Fibroblast of the aortic adventitia (primary cell): ENCODE results near the gene GALNT2. TPM values are rescaled to one million over a fixed set of nuclear protein-coding genes. Genes with fewer than 3 reads are reported as not detected.

ENCODE experiments used
- DNase-seq: peaks from one replicate; pipeline ENCODE4 v3.0.0-alpha.2; 2010; ENCODE audit warnings: low read depth
- H3K4me3 ChIP-seq: 2 replicates; pipeline ENCODE4 v1.5.1; 2011; ENCODE audit warnings: low read depth, mild to moderate bottlenecking, control low read depth, low read length, moderate library complexity
- total RNA-seq: library from RNA; depleted of rRNA; stranded (reverse); fragments of >200 nt; gene quantifications from 2 replicates; pipeline ENCODE4 v1.2.3, GENCODE V29; 2012; ENCODE audit warnings: low replicate concordance
- TF ChIP-seq, protein P1 (sequence below): IDR thresholded peaks from 2 replicates; pipeline ENCODE4 v1.5.1; 2011; ENCODE audit warnings: mild to moderate bottlenecking, low read length, control low read depth, inconsistent platforms; ENCODE audit not compliant: insufficient read depth

GALNT2 gene
- total RNA-seq, 1 donor: 68.1 TPM

DNA sequence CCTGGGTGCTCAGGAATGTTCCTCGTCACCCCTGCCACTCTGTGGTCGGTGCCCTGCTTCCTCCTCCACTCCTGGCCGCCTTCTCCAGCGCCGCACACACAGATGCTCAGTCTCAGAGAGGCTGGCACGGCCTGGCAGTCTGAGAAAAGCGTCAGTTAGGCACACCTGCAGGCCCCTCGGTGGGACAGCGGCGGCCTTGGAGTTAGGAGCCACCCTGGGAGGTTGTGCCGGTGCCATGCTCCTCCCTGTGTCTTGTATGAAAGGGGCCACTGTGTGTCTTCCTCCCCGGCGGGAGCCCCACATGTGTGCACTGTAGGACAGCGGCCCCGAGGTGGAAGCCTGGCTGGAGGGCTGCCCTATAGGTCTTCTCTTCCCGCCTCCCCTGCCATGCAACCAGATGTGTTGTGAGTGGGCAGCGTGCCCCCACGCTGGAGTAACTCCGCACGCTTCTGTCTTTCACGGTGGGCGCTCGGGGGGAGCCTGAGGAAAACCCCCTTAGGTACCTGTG lies 213.9 kb downstream of the GALNT2 start:
- DNase-seq: no peak
- TF ChIP-seq, protein P1, sequence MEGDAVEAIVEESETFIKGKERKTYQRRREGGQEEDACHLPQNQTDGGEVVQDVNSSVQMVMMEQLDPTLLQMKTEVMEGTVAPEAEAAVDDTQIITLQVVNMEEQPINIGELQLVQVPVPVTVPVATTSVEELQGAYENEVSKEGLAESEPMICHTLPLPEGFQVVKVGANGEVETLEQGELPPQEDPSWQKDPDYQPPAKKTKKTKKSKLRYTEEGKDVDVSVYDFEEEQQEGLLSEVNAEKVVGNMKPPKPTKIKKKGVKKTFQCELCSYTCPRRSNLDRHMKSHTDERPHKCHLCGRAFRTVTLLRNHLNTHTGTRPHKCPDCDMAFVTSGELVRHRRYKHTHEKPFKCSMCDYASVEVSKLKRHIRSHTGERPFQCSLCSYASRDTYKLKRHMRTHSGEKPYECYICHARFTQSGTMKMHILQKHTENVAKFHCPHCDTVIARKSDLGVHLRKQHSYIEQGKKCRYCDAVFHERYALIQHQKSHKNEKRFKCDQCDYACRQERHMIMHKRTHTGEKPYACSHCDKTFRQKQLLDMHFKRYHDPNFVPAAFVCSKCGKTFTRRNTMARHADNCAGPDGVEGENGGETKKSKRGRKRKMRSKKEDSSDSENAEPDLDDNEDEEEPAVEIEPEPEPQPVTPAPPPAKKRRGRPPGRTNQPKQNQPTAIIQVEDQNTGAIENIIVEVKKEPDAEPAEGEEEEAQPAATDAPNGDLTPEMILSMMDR: no peak
- no peak overlapping the region for H3K4me3 ChIP-seq

DNA sequence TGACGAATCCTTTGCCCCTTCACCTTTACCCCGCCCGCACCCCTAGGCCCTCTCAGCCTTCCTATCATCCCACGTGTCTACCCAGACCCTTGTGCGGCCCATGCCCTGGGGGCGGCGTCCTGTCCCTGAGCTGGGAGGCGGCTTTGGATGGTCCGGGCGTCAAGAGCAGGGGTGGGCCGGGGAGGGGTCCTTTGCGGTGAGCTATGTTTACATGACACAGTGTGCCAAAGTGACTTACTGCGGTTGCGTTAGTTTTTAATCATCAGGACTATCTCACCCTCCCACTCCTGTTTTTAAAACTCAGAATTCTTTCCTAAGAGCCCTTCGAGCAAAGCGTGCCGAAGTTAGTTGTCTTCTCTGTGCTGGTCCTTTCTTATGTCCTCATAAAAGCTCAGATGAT lies 214.5 kb downstream of the GALNT2 start:
- TF ChIP-seq, protein P1: no peak
- H3K4me3 ChIP-seq: no peak overlapping the region
- no peak for DNase-seq

DNA sequence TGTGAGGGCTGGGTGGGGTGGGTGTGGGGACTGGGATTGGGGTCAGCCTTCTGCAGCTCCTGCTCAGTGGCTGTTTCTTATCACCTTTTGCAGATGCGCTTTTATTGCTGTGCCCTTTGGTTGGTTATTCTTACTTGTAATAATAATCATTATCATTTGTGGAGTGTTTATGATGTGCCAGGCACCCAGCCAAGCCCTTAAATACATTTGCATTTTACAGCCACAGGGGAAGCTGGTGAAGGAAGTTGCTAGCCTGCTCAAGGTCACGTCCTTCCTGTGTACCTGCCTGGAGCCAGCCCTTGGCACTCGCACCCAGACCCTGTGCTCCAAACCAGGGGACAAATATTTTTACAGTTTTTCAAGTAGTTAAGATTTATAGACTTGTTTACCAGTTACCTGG lies 215.1 kb downstream of the GALNT2 start:
- DNase-seq: no peak
- TF ChIP-seq, protein P1: no peak

DNA sequence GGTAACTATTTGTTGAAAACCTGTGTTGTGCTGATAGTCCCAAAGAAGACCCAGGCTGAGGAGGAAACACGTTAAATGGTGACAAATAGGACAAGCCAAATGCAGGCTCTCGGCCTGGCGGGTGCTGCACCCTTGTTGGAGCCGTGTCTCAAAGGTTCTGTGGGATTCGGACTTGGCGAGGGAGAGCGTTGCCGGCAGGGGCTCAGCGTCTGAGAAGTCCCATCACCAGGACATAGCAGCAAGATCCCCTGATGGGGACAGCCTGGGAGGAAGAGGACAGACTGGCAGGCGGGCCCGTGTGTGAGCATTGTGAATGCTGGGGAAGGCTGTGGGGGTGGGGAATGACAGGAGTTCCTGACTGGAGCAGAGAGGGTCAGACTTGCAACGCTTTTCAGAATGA lies 216.6 kb downstream of the GALNT2 start:
- DNase-seq: no peak
- TF ChIP-seq, protein P1: no peak
- no peak overlapping the region for H3K4me3 ChIP-seq

More for the DNA sequence above, 215.1 kb downstream of the GALNT2 start:
- H3K4me3 ChIP-seq: no peak overlapping the region

DNA sequence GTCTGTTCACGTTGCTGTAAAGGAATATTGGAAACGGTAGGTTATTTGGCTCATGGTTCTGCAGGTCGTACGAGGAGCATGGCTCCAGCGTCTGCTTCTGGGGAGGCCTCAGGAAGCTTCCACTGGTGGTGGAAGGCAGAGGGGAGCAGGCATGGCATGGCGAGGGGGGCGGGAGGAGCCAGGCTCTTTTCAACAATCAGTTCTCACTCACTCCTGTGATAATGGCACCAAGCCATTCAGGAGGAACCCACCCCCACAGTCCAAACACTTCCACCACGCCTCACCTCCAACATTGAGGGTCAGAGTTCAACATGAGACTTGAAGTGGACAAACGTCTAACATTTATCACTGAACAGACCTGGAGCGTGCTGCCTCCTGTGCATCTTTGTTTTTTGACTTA lies 217.9 kb downstream of the GALNT2 start:
- TF ChIP-seq, protein P1: no peak
- no peak for DNase-seq
- no peak overlapping the region for H3K4me3 ChIP-seq

DNA sequence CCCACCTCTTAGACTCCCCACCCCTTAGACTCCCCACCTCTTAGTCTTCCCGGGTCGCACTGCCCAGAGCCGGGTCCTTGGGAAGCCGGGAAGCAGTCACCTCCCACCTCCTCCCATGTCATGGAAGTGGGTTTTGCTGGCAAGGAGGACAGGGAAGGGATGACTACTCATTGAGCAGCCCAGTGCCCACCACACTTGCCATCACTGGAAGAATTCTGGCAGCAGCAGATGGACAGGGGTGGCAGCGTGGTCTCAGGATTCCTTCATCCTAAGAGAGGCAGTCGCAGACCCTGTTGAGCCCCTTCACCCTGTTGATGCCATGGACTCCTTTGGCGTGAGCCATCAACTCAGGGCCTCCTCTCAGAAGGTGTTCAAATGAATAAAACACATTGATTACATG lies 218.3 kb downstream of the GALNT2 start:
- TF ChIP-seq, protein P1: no peak
- no peak for DNase-seq
- no peak overlapping the region for H3K4me3 ChIP-seq
